ENCODE results near the gene NT5M. TPM values are rescaled to one million over a fixed set of nuclear protein-coding genes. Genes with fewer than 3 reads are reported as not detected.

NT5M gene
- total RNA-seq, 1 donor from 2014 or later: 3.5 TPM

GRCh38 chr17:17365476-17366110, 62.4 kb downstream of the NT5M start:
- peaks cover 6% of the 10 kb centered on the region for H3K9me3 Mint-ChIP-seq (ENCODE audit: unreplicated experiment)
- H3K4me3 Mint-ChIP-seq (ENCODE audit: unreplicated experiment): no peak overlapping the region
- H3K36me3 Mint-ChIP-seq (ENCODE audit: unreplicated experiment): no peaks in the 10 kb centered on the region
- no peak overlapping the region for H3K27ac Mint-ChIP-seq (ENCODE audit: unreplicated experiment)
- no peak for TF ChIP-seq CTCF (IDR thresholded peaks at IDR 0.05)
- no peak for DNase-seq (ENCODE audit: extremely low spot score, unreplicated experiment)
- H3K4me1 Mint-ChIP-seq (ENCODE audit: unreplicated experiment): no peaks in the 10 kb centered on the region
- H3K27me3 Mint-ChIP-seq (ENCODE audit: unreplicated experiment): peaks cover 43% of the 10 kb centered on the region

- H3K27ac Mint-ChIP-seq (ENCODE audit: unreplicated experiment): no peak overlapping the region
- no peak for DNase-seq (ENCODE audit: extremely low spot score, unreplicated experiment)
- no peaks in the 10 kb centered on the region for H3K4me1 Mint-ChIP-seq (ENCODE audit: unreplicated experiment)
- peaks cover 46% of the 10 kb centered on the region for H3K27me3 Mint-ChIP-seq (ENCODE audit: unreplicated experiment)
- no peak for TF ChIP-seq CTCF (IDR thresholded peaks at IDR 0.05)
- no peak overlapping the region for H3K4me3 Mint-ChIP-seq (ENCODE audit: unreplicated experiment)
- H3K36me3 Mint-ChIP-seq (ENCODE audit: unreplicated experiment): no peaks in the 10 kb centered on the region
- peaks cover 6% of the 10 kb centered on the region for H3K9me3 Mint-ChIP-seq (ENCODE audit: unreplicated experiment)
Measured at GRCh38 chr17:17366235-17366634, 63.1 kb downstream of the NT5M start.

- TF ChIP-seq CTCF (IDR thresholded peaks at IDR 0.05): no peak
- H3K9me3 Mint-ChIP-seq (ENCODE audit: unreplicated experiment): peaks cover 6% of the 10 kb centered on the region
- H3K27me3 Mint-ChIP-seq (ENCODE audit: unreplicated experiment): peaks cover 44% of the 10 kb centered on the region
- no peaks in the 10 kb centered on the region for H3K4me1 Mint-ChIP-seq (ENCODE audit: unreplicated experiment)
- no peaks in the 10 kb centered on the region for H3K36me3 Mint-ChIP-seq (ENCODE audit: unreplicated experiment)
- H3K27ac Mint-ChIP-seq (ENCODE audit: unreplicated experiment): no peak overlapping the region
- H3K4me3 Mint-ChIP-seq (ENCODE audit: unreplicated experiment): no peak overlapping the region
- no peak for DNase-seq (ENCODE audit: extremely low spot score, unreplicated experiment)
Measured at GRCh38 chr17:17366941-17367875, 64.0 kb downstream of the NT5M start.

GRCh38 chr17:17367931-17368330, 64.8 kb downstream of the NT5M start:
- H3K9me3 Mint-ChIP-seq (ENCODE audit: unreplicated experiment): peaks cover 6% of the 10 kb centered on the region
- no peak overlapping the region for H3K27ac Mint-ChIP-seq (ENCODE audit: unreplicated experiment)
- H3K36me3 Mint-ChIP-seq (ENCODE audit: unreplicated experiment): no peaks in the 10 kb centered on the region
- H3K27me3 Mint-ChIP-seq (ENCODE audit: unreplicated experiment): peaks cover 44% of the 10 kb centered on the region
- TF ChIP-seq CTCF (IDR thresholded peaks at IDR 0.05): no peak
- DNase-seq (ENCODE audit: extremely low spot score, unreplicated experiment): no peak
- H3K4me1 Mint-ChIP-seq (ENCODE audit: unreplicated experiment): no peaks in the 10 kb centered on the region
- no peak overlapping the region for H3K4me3 Mint-ChIP-seq (ENCODE audit: unreplicated experiment)

- H3K9me3 Mint-ChIP-seq (ENCODE audit: unreplicated experiment): peaks cover 3% of the 10 kb centered on the region
- H3K36me3 Mint-ChIP-seq (ENCODE audit: unreplicated experiment): no peaks in the 10 kb centered on the region
- H3K27ac Mint-ChIP-seq (ENCODE audit: unreplicated experiment): no peak overlapping the region
- no peak overlapping the region for H3K4me3 Mint-ChIP-seq (ENCODE audit: unreplicated experiment)
- no peak for TF ChIP-seq CTCF (IDR thresholded peaks at IDR 0.05)
- H3K4me1 Mint-ChIP-seq (ENCODE audit: unreplicated experiment): no peaks in the 10 kb centered on the region
- no peak for DNase-seq (ENCODE audit: extremely low spot score, unreplicated experiment)
- H3K27me3 Mint-ChIP-seq (ENCODE audit: unreplicated experiment): peaks cover 43% of the 10 kb centered on the region
Measured at GRCh38 chr17:17370711-17371110, 67.5 kb downstream of the NT5M start.
